Measurements from ENCODE around the gene BTLA.
"Not testable (repeated sequence)": the region's sequence is repeated elsewhere in the genome, so short reads cannot be mapped to it uniquely, and the experiment has no call there.

Gene BTLA

DNA sequence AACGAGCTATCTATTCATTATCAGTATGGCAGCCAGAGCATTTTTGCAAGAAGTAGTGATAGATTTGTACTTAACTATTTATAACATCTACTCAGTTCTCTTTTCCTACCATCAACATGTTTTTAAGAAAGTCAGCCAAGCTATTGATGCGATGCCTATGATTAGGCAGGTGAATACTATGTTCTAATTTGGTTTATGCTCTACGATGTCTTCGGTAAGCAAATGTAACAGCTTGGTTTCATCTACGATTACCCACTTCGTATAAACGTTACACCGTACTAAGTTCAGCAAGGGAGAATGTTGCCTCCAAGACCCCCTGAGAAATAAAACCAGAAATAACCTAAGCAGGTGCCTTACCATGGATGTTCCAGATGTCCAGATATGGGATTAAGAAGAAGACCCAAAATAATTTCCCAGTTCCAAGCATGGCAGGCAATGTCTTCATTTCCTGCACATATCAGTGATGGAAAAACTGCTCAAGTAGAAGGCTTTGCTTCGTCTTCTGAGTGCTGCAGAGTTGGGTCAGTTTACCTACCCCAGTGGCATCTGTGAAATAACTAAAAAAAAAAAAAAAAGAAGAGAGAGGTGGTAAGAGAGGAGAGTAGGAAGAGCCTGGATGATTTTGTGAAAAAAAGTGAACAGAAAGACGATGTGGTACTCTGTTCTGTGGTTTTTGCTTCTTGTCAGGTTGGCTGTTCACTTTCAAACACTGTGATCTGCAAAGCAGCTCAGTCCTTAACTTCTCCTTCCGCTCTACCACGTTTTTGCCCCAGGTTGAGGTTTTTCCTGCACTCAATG, at the start of gene BTLA:
TSS of gene BTLA (minus strand) at position 559 of the 798 bp plus-strand sequence. CDS start at position 445, 114 bp downstream.
- Mint-ChIP-seq H3K4me3 (peak within 1 kb of the TSS; percentile 99), H3K27ac (peak within 1 kb of the TSS; percentile 98), H3K36me3 (peaks cover 19% of the 10 kb centered on the region), H3K27me3 (no peaks in the 10 kb centered on the region), H3K4me1 (peaks cover 37% of the 10 kb centered on the region), H3K9me3 (peaks cover 4% of the 10 kb centered on the region)
- ATAC-seq (ENCODE audit: low read depth) (peak; percentile 78), DNase-seq (ENCODE audit: low spot score in 2 of 2) (peak; percentile 13 to 23)

GRCh38 chr3:112546216-112546759, 47.0 kb upstream of the BTLA start:
- Mint-ChIP-seq H3K4me1 (no peaks in the 10 kb centered on the region), H3K27ac (no peak overlapping the region), H3K4me3 (no peak overlapping the region), H3K36me3 (peaks cover 9% of the 10 kb centered on the region), H3K9me3 (no peaks in the 10 kb centered on the region), H3K27me3 (no peaks in the 10 kb centered on the region)
- no peak for DNase-seq (ENCODE audit: low spot score in 2 of 2)
- no peak for ATAC-seq (ENCODE audit: low read depth)

- ATAC-seq (ENCODE audit: low read depth) (peak; percentile 91), DNase-seq (ENCODE audit: low spot score in 2 of 2) (peak in 1 of 2 donors; percentile 2)
- Mint-ChIP-seq H3K36me3 (peaks cover 28% of the 10 kb centered on the region), H3K9me3 (no peaks in the 10 kb centered on the region), H3K27me3 (no peaks in the 10 kb centered on the region), H3K4me1 (peaks cover 15% of the 10 kb centered on the region), H3K27ac (peak overlapping the region; percentile 89), H3K4me3 (no peak overlapping the region)
These were observed 40.8 kb upstream of the BTLA start for GRCh38 chr3:112539825-112540650.

DNA sequence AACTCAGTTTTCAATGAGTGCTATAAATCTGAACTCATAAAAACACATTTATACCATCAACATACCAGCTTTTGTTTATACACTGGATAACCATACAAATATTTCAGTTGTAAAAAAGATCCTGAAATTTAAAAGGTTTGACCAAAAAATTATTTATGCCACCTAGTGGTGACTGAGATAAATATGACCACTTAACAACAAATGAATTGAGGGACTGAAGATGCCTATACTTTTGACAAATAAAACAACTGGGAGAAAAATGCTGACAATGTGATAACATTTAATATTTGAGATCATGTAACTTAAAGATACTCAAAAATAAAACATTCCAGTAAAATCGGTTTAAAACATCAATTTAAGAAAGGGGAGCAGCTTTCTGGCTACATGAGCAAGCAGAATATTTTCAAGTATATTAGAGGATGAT, 32.1 kb upstream of the BTLA start:
- Mint-ChIP-seq H3K4me1 (no peaks in the 10 kb centered on the region), H3K9me3 (no peaks in the 10 kb centered on the region), H3K4me3 (no peak overlapping the region), H3K36me3 (peaks cover 17% of the 10 kb centered on the region), H3K27ac (no peak overlapping the region), H3K27me3 (no peaks in the 10 kb centered on the region)
- DNase-seq (ENCODE audit: low spot score in 2 of 2) (peak in 1 of 2 donors; percentile 13), ATAC-seq (ENCODE audit: low read depth) (peak; percentile 26)

DNA sequence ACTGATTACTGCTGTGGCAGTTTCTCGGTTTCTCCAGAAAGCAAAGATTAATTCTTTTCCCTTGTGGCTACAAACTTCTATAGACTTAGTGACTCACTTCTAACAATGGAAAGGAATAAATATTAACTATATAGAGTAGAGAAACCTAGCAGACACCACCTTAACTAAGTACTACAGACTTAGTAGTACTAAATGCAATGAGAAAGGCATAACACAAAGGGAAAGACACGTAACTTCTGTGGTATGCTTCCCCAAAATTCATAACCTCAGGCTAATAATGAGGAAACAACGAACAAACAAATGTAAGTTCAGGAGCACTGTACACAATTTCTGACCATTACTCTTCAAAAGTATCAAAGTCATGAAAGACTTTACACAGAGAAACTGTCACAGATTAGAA, 31.3 kb upstream of the BTLA start:
- ATAC-seq (ENCODE audit: low read depth) (no peak), DNase-seq (ENCODE audit: low spot score in 2 of 2) (no peak)
- Mint-ChIP-seq H3K36me3 (peaks cover 14% of the 10 kb centered on the region), H3K27me3 (no peaks in the 10 kb centered on the region), H3K9me3 (no peaks in the 10 kb centered on the region), H3K4me1 (no peaks in the 10 kb centered on the region), H3K4me3 (no peak overlapping the region), H3K27ac (no peak overlapping the region)

DNA sequence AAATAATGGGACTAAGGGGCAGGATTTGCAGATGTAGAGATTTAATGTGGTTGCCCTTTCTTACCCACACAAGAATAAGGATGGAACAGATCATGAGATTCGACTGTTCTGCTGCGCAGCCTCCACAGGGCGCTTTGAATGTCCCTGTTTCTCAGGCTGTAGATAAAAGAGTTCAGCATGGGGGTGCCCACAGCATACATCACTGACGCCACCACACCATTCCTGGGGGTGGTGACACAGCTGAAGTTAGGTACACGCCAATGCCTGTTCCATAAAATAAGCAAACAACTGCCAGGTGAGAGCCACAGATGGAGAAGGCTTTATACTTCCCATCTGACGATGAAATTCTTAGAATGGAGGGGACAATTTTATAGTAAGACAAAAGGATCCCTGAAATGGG, 24.9 kb upstream of the BTLA start:
- not testable (repeated sequence) for ATAC-seq (ENCODE audit: low read depth)

DNA sequence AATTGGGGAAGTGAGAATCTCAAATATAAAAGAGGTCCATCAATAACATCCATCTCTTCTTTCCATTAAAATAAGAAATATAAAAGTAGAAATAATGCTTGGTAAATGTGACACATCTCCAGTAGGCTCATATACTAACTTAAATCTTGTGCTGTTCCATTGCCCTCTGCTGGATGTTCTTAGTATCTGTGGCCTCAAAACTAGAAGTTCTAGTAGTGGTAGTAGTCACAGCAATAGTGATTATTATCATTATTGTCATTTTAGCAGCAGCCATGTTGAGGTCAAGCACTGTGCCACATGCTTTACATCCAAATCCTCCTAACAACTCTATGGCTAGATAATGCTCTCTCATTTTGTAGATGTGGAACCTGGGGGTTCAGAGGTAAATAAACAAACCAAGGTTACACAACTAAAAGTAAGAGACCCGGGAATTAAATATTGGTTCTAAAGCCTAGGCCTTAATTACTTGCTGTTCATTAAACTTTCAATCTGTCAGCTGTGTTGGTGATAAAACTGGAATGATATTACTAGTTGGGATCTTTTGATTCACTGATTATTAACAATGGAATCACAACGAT, 20.2 kb upstream of the BTLA start:
- ATAC-seq (ENCODE audit: low read depth): peak; percentile 87
- peaks cover 11% of the 10 kb centered on the region for H3K4me1 Mint-ChIP-seq
- H3K27me3 Mint-ChIP-seq: no peaks in the 10 kb centered on the region
- H3K4me3 Mint-ChIP-seq: no peak overlapping the region
- no peaks in the 10 kb centered on the region for H3K9me3 Mint-ChIP-seq
- peak in 1 of 2 donors; percentile 55 for DNase-seq (ENCODE audit: low spot score in 2 of 2)
- H3K27ac Mint-ChIP-seq: peak overlapping the region; percentile 80
- peaks cover 1% of the 10 kb centered on the region for H3K36me3 Mint-ChIP-seq

More for the DNA sequence above, 24.9 kb upstream of the BTLA start:
- H3K27ac Mint-ChIP-seq: peak overlapping the region; percentile 3
- H3K9me3 Mint-ChIP-seq; H3K4me3 Mint-ChIP-seq; H3K36me3 Mint-ChIP-seq; DNase-seq (ENCODE audit: low spot score in 2 of 2); H3K27me3 Mint-ChIP-seq; H3K4me1 Mint-ChIP-seq: not testable (repeated sequence)

DNA sequence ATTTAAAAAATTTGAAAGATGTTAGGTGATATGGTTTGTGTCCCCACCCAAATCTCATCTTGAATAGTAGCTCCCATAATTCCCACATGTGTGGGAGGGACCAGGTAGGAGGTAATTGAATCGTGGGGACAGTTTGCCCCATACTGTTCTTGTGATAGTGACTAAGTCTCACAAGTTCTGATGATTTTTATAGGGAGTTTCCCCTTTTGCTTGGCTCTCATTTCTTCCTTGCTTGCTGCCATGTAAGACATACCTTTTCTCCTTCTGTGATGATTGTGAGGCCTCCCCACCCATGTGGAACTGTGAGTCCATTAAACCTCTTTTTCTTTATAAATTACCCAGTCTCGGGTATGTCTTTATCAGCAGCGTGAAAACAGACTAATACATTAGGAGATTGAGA, 19.7 kb upstream of the BTLA start:
- H3K36me3 Mint-ChIP-seq; H3K4me3 Mint-ChIP-seq; DNase-seq (ENCODE audit: low spot score in 2 of 2); H3K27me3 Mint-ChIP-seq; H3K9me3 Mint-ChIP-seq: not testable (repeated sequence)
- H3K27ac Mint-ChIP-seq: peak overlapping the region; percentile 80
- ATAC-seq (ENCODE audit: low read depth): peak; percentile 61
- H3K4me1 Mint-ChIP-seq: peaks cover 14% of the 10 kb centered on the region

- DNase-seq (ENCODE audit: low spot score in 2 of 2) (no peak), ATAC-seq (ENCODE audit: low read depth) (peak; percentile 60)
- Mint-ChIP-seq H3K27me3 (no peaks in the 10 kb centered on the region), H3K4me3 (peak overlapping the region; percentile 14), H3K4me1 (peaks cover 14% of the 10 kb centered on the region), H3K9me3 (peaks cover 1% of the 10 kb centered on the region), H3K27ac (no peak overlapping the region), H3K36me3 (peaks cover 2% of the 10 kb centered on the region)
These were observed 15.4 kb upstream of the BTLA start for GRCh38 chr3:112514527-112515128.

DNA sequence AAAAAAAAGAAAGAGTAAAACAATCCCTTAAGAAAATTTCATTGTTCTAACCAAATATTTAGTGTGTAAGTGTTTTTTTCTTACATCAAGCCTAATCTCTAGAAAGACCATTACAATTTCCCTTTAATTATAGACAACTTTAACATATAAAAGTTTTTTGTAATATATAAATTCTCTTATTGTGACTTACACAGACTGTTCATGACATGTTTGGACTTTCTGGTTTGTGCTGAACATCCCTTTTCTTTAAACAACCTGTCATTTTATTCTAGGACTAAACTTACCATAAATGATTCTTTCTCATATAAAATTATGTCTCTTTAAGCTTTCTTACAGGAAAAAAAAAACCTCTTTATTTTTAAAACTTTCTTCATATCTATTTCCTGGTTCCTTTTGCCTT, 13.0 kb upstream of the BTLA start:
- Mint-ChIP-seq H3K36me3 (peaks cover 2% of the 10 kb centered on the region), H3K4me1 (peaks cover 19% of the 10 kb centered on the region)
- no peak for ATAC-seq (ENCODE audit: low read depth)

DNA sequence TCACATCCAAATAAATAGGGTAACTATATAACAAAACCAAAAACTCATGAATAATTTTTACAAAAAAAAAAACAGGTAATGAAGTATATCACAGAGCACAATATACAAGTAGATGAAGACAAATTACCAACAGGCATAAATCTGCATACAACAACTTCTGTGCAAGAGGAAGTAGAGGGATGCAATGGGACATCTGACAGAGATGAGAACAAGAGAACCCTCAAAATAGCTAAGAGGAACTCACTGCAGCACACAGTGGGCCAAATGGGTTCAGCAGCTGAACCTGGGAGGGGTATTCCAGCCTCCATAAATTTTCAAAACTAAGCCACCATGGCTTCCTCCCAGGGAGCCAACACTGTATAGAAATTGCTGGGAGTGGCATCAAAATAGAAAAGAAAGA, 9.6 kb upstream of the BTLA start:
- H3K27ac Mint-ChIP-seq: peak overlapping the region; percentile 69
- peaks cover 1% of the 10 kb centered on the region for H3K9me3 Mint-ChIP-seq

More for the DNA sequence above, 13.0 kb upstream of the BTLA start:
- peaks cover 1% of the 10 kb centered on the region for H3K9me3 Mint-ChIP-seq
- H3K27ac Mint-ChIP-seq: no peak overlapping the region
- DNase-seq (ENCODE audit: low spot score in 2 of 2): no peak
- H3K27me3 Mint-ChIP-seq: no peaks in the 10 kb centered on the region
- H3K4me3 Mint-ChIP-seq: no peak overlapping the region

GRCh38 chr3:112508261-112508660, 9.0 kb upstream of the BTLA start:
- peak overlapping the region; percentile 46 for H3K4me3 Mint-ChIP-seq
- no peak for DNase-seq (ENCODE audit: low spot score in 2 of 2)
- peaks cover 46% of the 10 kb centered on the region for H3K4me1 Mint-ChIP-seq
- no peaks in the 10 kb centered on the region for H3K27me3 Mint-ChIP-seq
- no peak overlapping the region for H3K27ac Mint-ChIP-seq
- no peak for ATAC-seq (ENCODE audit: low read depth)
- H3K9me3 Mint-ChIP-seq: peaks cover 1% of the 10 kb centered on the region
- peaks cover 2% of the 10 kb centered on the region for H3K36me3 Mint-ChIP-seq

More for the DNA sequence above, 9.6 kb upstream of the BTLA start:
- no peaks in the 10 kb centered on the region for H3K27me3 Mint-ChIP-seq
- peaks cover 2% of the 10 kb centered on the region for H3K36me3 Mint-ChIP-seq
- H3K4me1 Mint-ChIP-seq: peaks cover 40% of the 10 kb centered on the region
- peak; percentile 79 for ATAC-seq (ENCODE audit: low read depth)
- no peak for DNase-seq (ENCODE audit: low spot score in 2 of 2)
- H3K4me3 Mint-ChIP-seq: peak overlapping the region; percentile 68

DNA sequence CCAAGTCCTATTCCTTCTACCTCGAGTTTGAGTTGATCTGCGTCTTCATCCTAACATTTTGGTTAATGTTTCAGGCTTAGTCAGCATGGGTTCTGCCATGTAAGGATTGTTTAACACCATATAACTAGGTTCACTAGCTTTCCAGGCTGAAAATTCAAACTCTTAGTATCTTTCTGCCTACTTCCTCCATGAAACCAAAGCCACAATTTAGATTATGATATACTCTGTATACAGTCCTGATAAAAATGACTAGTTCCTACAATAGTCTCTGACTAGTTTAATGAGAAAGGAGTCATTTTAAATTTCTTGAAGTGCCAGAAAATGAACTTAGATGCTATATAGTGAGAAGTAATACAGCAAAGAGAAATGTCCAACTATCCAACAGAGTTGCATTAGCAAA, 6.6 kb upstream of the BTLA start:
- H3K9me3 Mint-ChIP-seq: no peaks in the 10 kb centered on the region
- ATAC-seq (ENCODE audit: low read depth) (peak; percentile 45), DNase-seq (ENCODE audit: low spot score in 2 of 2) (no peak)
- H3K4me3 Mint-ChIP-seq: peak overlapping the region; percentile 43
- no peaks in the 10 kb centered on the region for H3K36me3 Mint-ChIP-seq
- peak overlapping the region; percentile 92 for H3K27ac Mint-ChIP-seq
- peaks cover 49% of the 10 kb centered on the region for H3K4me1 Mint-ChIP-seq
- no peaks in the 10 kb centered on the region for H3K27me3 Mint-ChIP-seq

Measured in memory B cell (primary cell).